K562 (cell line): Measurements from ENCODE around the gene LSM6. TPM values are rescaled to one million over a fixed set of nuclear protein-coding genes. Genes with fewer than 3 reads are reported as not detected.

Source experiments
- polyA plus RNA-seq, 8 experiments: library from polyadenylated mRNA; depleted of rRNA in 4 of 8; stranded (reverse) in 5 of 8; unstranded in 3 of 8; fragments of >200 nt; fragmentation: Nextera tagmentation in 2 of 8; fragmentation: Illumina TruSeq in 1 of 8; extraction: Ambion mirVana in 2 of 8; extraction: Trizol in 1 of 8; gene quantifications; 2 replicates each; pipeline versions ENCODE4 v1.2.1 to v1.2.3, GENCODE V29; 2011 to 2014; ENCODE audit warnings: inconsistent platforms in 1 of 8, missing spikeins in 1 of 8
- total RNA-seq, 7 experiments: library from RNA; depleted of rRNA in 6 of 7; stranded (reverse); fragments of >200 nt in 6 of 7; fragmentation: Illumina TruSeq in 2 of 7; extraction: Trizol in 2 of 7; gene quantifications; 2 replicates each; pipeline versions ENCODE4 v1.2.1 to v1.2.3, GENCODE V29; 2011 to 2021; ENCODE audit warnings: low replicate concordance in 1 of 7

The LSM6 gene
- total and polyA plus RNA-seq, 9 of the 15 experiments (the other 6 are each of a cell fraction or from before 2014, with no cell fraction given), result 39.9 to 150 (median 97.4) TPM

Other genes starting within 250 kb of the LSM6 start
- gene ZNF827, start 236.9 kb upstream of the LSM6 start, total RNA-seq (2014; rRNA removed), result not detected in 2 replicates
- gene ZNF827, start 236.9 kb upstream of the LSM6 start, total RNA-seq (2014; rRNA removed; fragmentation: Illumina TruSeq; extraction: Trizol), result not detected in 2 replicates
- gene ZNF827, start 236.9 kb upstream of the LSM6 start, total RNA-seq (2015; rRNA removed; fragmentation: Illumina TruSeq; extraction: Trizol), result not detected in 2 replicates
- gene ZNF827, start 236.9 kb upstream of the LSM6 start, total RNA-seq (2021), result 0.13 and 0.40 TPM in 2 replicates
- 0.07 TPM in 1 of 2 replicates, not detected in the other for gene ZNF827, start 236.9 kb upstream of the LSM6 start, polyA plus RNA-seq (2011; rRNA removed)
- gene ZNF827, start 236.9 kb upstream of the LSM6 start, polyA plus RNA-seq (2014; fragmentation: Illumina TruSeq; extraction: Trizol), result not detected in 2 replicates
- not detected for gene ZNF827, start 236.9 kb upstream of the LSM6 start, polyA plus RNA-seq (2014; fragmentation: Nextera tagmentation; extraction: Ambion mirVana)
- not detected in 2 replicates for gene ZNF827, start 236.9 kb upstream of the LSM6 start, polyA plus RNA-seq (2014; rRNA removed)
- gene REELD1, start 38.8 kb downstream of the LSM6 start, total RNA-seq (2014; rRNA removed), result not detected in 2 replicates
- not detected in 2 replicates for gene REELD1, start 38.8 kb downstream of the LSM6 start, total RNA-seq (2014; rRNA removed; fragmentation: Illumina TruSeq; extraction: Trizol)
- gene REELD1, start 38.8 kb downstream of the LSM6 start, total RNA-seq (2015; rRNA removed; fragmentation: Illumina TruSeq; extraction: Trizol), result not detected in 2 replicates
- not detected in 2 replicates for gene REELD1, start 38.8 kb downstream of the LSM6 start, total RNA-seq (2021)
- 0.03 TPM in 1 of 2 replicates, not detected in the other for gene REELD1, start 38.8 kb downstream of the LSM6 start, polyA plus RNA-seq (2011; rRNA removed)
- gene REELD1, start 38.8 kb downstream of the LSM6 start, polyA plus RNA-seq (2014; fragmentation: Illumina TruSeq; extraction: Trizol), result not detected in 2 replicates
- gene REELD1, start 38.8 kb downstream of the LSM6 start, polyA plus RNA-seq (2014; fragmentation: Nextera tagmentation; extraction: Ambion mirVana), result not detected
- gene REELD1, start 38.8 kb downstream of the LSM6 start, polyA plus RNA-seq (2014; rRNA removed), result not detected in 2 replicates